ENCODE measurements around the gene CDX1.
A peak's percentile ranks its signal among the peaks of the same experiment; 100 is the strongest.

Gene CDX1

DNA sequence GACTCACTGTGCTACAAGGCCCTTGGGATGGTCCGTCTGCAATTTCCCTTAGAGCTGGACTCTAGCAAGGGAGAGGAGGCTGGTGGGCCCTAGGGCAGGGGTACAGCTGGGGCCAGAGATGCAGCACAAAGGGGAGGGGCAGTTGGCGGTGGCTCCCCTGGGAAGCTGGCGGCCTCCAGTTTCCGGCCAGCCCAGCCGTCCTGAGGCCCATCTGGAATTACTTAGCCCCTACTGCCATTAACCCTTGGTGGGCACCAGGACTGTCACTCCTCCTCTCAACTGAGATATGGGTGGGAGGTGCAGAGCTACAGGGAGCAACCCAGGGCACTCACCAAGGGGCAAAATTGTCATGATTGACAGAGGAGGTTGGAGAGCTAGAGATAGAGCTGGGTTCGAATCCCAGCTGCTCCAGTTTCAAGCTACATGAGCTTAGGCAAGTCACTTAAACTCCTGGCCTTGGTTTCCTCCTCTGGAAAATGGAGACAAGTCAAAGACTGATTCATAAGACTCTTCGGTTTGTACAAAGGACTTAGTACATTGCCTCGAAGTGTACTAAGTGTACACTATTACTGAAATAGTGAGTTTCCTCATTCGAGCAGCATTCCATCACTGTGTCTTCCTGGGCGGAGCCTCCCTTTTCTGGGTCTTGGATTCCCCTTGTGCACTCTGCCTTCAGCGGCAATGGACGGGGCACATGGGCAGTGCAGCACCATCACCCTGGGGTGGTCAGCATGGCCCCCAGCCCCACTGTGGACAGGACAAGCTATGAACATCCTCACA, 8.2 kb upstream of the CDX1 start:
- peaks cover 8% of the 10 kb centered on the region for H3K27me3 ChIP-seq (ENCODE audit: insufficient read depth, poor library complexity, severe bottlenecking)
- no peak overlapping the region for H3K4me3 ChIP-seq (replicated peaks; ENCODE audit: insufficient read depth, low read length)
- DNase-seq (ENCODE audit: low read depth in 1 of 2, low spot score in 1 of 2) = no peak
- H3K27ac ChIP-seq (replicated peaks) = no peak overlapping the region
- TF ChIP-seq GABPA (IDR thresholded peaks at IDR 0.05; ENCODE audit: low read depth) = no peak

DNA sequence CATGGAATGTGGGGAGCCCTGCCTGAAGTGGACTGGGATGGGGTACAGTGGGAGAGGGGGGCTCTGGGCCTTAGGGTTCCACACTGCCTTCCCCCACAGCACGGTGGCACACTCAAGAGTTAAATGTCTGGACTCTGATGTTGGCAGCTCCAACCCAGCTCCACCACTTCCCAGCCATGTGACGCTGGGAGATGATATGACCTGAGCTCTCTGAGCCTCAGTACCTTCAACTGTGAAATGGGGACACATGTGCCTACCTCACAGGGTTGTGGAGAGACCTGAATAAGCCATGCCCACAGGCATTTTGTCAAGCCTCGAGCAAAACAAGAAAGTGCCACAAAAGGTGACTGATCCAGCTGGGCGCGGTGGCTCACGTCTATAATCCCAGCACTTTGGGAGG, 7.5 kb upstream of the CDX1 start:
- DNase-seq (ENCODE audit: low read depth in 1 of 2, low spot score in 1 of 2) = no peak
- H3K27ac ChIP-seq (replicated peaks) = no peak overlapping the region
- peaks cover 8% of the 10 kb centered on the region for H3K27me3 ChIP-seq (ENCODE audit: insufficient read depth, poor library complexity, severe bottlenecking)
- H3K4me3 ChIP-seq (replicated peaks; ENCODE audit: insufficient read depth, low read length) = no peak overlapping the region
- TF ChIP-seq, protein P1, sequence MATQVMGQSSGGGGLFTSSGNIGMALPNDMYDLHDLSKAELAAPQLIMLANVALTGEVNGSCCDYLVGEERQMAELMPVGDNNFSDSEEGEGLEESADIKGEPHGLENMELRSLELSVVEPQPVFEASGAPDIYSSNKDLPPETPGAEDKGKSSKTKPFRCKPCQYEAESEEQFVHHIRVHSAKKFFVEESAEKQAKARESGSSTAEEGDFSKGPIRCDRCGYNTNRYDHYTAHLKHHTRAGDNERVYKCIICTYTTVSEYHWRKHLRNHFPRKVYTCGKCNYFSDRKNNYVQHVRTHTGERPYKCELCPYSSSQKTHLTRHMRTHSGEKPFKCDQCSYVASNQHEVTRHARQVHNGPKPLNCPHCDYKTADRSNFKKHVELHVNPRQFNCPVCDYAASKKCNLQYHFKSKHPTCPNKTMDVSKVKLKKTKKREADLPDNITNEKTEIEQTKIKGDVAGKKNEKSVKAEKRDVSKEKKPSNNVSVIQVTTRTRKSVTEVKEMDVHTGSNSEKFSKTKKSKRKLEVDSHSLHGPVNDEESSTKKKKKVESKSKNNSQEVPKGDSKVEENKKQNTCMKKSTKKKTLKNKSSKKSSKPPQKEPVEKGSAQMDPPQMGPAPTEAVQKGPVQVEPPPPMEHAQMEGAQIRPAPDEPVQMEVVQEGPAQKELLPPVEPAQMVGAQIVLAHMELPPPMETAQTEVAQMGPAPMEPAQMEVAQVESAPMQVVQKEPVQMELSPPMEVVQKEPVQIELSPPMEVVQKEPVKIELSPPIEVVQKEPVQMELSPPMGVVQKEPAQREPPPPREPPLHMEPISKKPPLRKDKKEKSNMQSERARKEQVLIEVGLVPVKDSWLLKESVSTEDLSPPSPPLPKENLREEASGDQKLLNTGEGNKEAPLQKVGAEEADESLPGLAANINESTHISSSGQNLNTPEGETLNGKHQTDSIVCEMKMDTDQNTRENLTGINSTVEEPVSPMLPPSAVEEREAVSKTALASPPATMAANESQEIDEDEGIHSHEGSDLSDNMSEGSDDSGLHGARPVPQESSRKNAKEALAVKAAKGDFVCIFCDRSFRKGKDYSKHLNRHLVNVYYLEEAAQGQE (IDR thresholded peaks at IDR 0.05; ENCODE audit: insufficient replicate concordance, low read depth) = no peak
- TF ChIP-seq, protein P2, sequence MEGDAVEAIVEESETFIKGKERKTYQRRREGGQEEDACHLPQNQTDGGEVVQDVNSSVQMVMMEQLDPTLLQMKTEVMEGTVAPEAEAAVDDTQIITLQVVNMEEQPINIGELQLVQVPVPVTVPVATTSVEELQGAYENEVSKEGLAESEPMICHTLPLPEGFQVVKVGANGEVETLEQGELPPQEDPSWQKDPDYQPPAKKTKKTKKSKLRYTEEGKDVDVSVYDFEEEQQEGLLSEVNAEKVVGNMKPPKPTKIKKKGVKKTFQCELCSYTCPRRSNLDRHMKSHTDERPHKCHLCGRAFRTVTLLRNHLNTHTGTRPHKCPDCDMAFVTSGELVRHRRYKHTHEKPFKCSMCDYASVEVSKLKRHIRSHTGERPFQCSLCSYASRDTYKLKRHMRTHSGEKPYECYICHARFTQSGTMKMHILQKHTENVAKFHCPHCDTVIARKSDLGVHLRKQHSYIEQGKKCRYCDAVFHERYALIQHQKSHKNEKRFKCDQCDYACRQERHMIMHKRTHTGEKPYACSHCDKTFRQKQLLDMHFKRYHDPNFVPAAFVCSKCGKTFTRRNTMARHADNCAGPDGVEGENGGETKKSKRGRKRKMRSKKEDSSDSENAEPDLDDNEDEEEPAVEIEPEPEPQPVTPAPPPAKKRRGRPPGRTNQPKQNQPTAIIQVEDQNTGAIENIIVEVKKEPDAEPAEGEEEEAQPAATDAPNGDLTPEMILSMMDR (IDR thresholded peaks at IDR 0.05; ENCODE audit: insufficient read depth, low read length) = no peak
- TF ChIP-seq SPI1 (IDR thresholded peaks at IDR 0.05; ENCODE audit: borderline replicate concordance, low read depth) (no peak), GABPA (IDR thresholded peaks at IDR 0.05; ENCODE audit: low read depth) (no peak), POLR2AphosphoS5 (IDR thresholded peaks at IDR 0.05; ENCODE audit: low read depth) (no peak)

DNA sequence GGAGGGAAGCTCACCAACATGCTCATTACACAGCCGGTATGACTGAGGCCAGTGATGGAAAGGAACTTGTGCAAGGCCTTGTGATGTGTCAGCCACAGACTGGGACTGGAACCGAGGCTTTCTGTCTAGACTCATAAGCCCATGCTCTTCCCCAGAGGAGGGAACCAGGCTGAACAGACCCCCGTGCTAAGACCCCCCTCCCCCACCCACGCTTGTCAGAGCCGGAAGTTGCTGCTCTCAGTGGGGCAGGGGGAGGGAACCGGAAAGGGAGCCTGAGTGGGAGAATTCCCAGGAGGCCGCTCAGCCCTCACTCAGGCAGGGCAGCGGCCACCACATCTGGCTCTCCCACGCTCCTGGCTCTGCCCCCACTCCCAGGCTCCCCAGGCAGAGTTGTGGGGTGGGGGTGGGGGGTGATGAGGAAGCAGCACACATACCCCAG, 6.8 kb upstream of the CDX1 start:
- TF ChIP-seq, protein P2 (IDR thresholded peaks at IDR 0.05; ENCODE audit: insufficient read depth, low read length) = no peak
- TF ChIP-seq POLR2AphosphoS5 (IDR thresholded peaks at IDR 0.05; ENCODE audit: low read depth) (peak; percentile 61), GABPA (IDR thresholded peaks at IDR 0.05; ENCODE audit: low read depth) (0 out of 2 replicates have a peak, but pooled peaks have one; percentile 40)
- DNase-seq (ENCODE audit: low read depth in 1 of 2, low spot score in 1 of 2) = peak; percentile 56 to 66
- H3K4me3 ChIP-seq (replicated peaks; ENCODE audit: insufficient read depth, low read length) = no peak overlapping the region
- H3K27me3 ChIP-seq (ENCODE audit: insufficient read depth, poor library complexity, severe bottlenecking) = peaks cover 8% of the 10 kb centered on the region
- no peak overlapping the region for H3K27ac ChIP-seq (replicated peaks)

DNA sequence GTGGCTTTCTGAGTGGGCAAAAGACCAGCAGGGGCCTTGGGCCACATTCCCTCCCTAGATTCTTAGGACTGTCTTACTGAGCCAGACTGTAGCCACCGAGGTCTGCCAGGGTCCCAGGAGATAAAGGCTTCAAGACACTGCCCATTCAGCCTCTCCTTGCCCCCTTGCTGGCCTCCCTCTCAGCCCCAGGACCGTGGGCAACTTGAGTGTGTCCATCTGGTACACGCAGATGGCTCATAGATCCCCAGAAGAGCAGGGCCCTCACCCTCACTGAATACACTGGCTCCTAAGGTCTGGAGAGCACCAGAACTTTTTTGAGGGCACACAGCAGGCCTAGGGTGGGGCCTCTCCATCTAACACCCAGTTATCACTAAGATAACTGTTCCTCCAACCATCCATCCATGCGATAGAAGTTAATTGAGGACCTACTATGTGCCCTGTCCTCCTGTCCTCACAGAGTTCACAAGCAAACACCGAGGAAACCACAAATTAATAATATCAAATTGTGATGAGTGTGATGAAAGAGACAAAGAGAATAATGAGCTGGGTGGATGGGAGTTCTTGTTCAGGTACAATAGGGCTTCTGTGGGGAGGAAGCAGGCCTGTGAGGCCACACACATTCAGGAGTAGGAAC, 6.0 kb upstream of the CDX1 start:
- Histone ChIP-seq H3K27me3 (ENCODE audit: insufficient read depth, poor library complexity, severe bottlenecking) (peaks cover 6% of the 10 kb centered on the region), H3K27ac (replicated peaks) (no peak overlapping the region), H3K4me3 (replicated peaks; ENCODE audit: insufficient read depth, low read length) (no peak overlapping the region)
- no peak for DNase-seq (ENCODE audit: low read depth in 1 of 2, low spot score in 1 of 2)
- TF ChIP-seq, protein P2 (IDR thresholded peaks at IDR 0.05; ENCODE audit: insufficient read depth, low read length) = no peak
- TF ChIP-seq GABPA (IDR thresholded peaks at IDR 0.05; ENCODE audit: low read depth) (no peak), POLR2AphosphoS5 (IDR thresholded peaks at IDR 0.05; ENCODE audit: low read depth) (no peak)
- TF ChIP-seq, protein P1 (IDR thresholded peaks at IDR 0.05; ENCODE audit: insufficient replicate concordance, low read depth) = no peak

All from HL-60 (cell line).